ENCODE results near the gene NOP9. TPM values are rescaled to one million over a fixed set of nuclear protein-coding genes. Genes with fewer than 3 reads are reported as not detected.
"Not testable (repeated sequence)": the region's sequence is repeated elsewhere in the genome, so short reads cannot be mapped to it uniquely, and the experiment has no call there.

The NOP9 gene
- total RNA-seq, 1 donor from 2014 or later, result 23.7 TPM

DNA sequence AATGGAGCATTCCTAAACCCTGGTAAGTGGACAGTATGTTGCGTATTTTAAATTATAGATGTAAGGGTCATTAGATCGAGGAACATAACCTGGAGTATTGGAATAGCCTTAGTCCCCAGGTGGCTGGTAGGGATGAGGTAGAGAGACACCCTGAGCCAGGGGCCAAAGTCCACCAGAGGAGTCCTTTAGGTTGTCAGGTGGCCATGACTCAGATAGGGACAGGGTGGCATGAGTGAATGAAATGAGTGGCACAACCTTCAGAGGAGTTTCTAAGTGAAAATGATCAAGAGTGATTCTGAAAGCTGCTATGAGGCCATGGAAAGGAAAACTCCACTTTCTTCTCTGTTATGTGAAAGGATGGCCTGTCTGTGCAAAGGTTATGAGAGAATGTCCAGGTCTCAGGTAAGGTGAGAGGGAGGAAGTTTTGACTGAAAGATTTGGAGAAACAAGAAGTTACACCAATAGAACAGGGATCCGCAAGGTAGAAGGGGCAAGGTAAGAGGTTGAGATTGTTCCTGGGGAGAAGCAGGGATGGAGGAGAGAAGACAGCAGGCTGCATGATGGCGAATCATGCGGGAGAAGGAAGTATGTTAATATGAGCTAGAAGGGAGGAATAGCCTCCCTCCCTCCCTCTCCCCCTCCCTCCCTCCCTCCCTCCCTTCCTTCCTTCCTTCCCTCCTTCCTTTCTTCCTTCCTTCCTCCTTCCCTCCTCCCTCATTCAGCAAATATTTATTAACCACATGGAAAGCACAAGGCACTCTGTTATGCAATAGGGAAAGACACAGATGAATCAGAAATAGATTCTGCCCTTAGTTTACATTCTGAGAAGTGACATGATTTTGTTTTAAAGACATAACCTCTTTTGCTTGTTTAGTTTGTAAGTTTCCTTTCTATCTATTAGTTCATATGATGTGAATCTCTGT lies 54.2 kb downstream of the NOP9 start:
- no peak for DNase-seq

DNA sequence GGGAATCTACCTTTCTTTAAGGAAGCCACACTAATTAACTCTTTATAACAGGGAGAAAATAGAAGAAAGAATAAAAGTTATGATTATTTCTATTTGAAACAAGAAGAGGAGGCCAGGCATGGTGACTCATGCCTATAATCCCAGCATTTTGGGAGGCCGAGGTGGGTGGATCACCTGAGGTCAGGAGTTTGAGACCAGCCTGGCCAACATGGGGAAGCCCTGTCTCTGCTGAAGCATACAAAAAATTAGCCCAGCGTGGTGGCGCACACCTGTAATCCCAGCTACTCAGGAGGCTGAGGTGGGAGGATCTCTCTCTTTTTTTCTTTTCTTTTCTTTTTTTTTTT lies 54.8 kb downstream of the NOP9 start:
- not testable (repeated sequence) for DNase-seq

DNA sequence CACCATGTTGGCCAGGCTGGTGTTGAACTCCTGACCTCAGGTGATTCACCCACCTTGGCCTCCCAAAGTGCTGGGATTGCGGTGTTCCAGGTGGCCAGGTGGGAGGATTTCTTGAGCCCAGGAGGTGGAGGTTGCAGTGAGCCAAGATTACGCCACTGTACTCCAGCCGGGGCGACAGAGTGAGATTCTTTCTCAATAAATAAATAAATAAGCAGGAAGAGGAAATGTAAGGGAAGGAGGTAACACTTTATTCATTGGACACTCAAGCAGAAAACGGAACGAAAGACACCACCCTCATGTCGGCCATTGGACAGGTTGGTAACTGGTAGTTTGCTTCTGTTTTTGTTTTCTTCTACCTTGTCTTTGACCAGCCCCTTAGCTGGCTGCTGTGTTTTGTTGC lies 55.4 kb downstream of the NOP9 start:
- no peak for DNase-seq

- DNase-seq, result no peak
These were observed 56.6 kb downstream of the NOP9 start for GRCh38 chr14:24356208-24356607.

Small RNA genes within 50 kb of the gene (small RNA-seq; reads per million reads assigned to genes)
- gene RF00026, result not detected

Other genes starting within 250 kb of the NOP9 start
- gene CARMIL3, start 247.8 kb upstream of the NOP9 start, total RNA-seq, result 24.2 TPM
- gene CPNE6, start 228.3 kb upstream of the NOP9 start, total RNA-seq, result 10.8 TPM
- 1.1 TPM for gene PCK2, start 205.5 kb upstream of the NOP9 start, total RNA-seq
- 60.0 TPM for gene DCAF11, start 185.1 kb upstream of the NOP9 start, total RNA-seq
- 0.94 TPM for gene NRL, start 184.9 kb upstream of the NOP9 start, total RNA-seq
- not detected for gene FITM1, start 169.2 kb upstream of the NOP9 start, total RNA-seq
- gene PSME1, start 163.7 kb upstream of the NOP9 start, total RNA-seq, result 24.5 TPM
- 9.5 TPM for gene EMC9, start 158.3 kb upstream of the NOP9 start, total RNA-seq
- 26.0 TPM for gene PSME2, start 153.2 kb upstream of the NOP9 start, total RNA-seq
- gene RNF31, start 152.4 kb upstream of the NOP9 start, total RNA-seq, result 20.4 TPM
- gene IRF9, start 138.6 kb upstream of the NOP9 start, total RNA-seq, result 20.7 TPM
- 20.4 TPM for gene REC8, start 127.8 kb upstream of the NOP9 start, total RNA-seq
- gene IPO4, start 111.0 kb upstream of the NOP9 start, total RNA-seq, result 11.7 TPM
- gene TM9SF1, start 104.4 kb upstream of the NOP9 start, total RNA-seq, result 20.6 TPM
- gene TSSK4, start 94.2 kb upstream of the NOP9 start, total RNA-seq, result not detected
- gene CHMP4A, start 86.4 kb upstream of the NOP9 start, total RNA-seq, result 41.5 TPM
- 15.6 TPM for gene MDP1, start 83.8 kb upstream of the NOP9 start, total RNA-seq
- 51.3 TPM for gene NEDD8, start 67.5 kb upstream of the NOP9 start, total RNA-seq
- 38.8 TPM for gene GMPR2, start 66.9 kb upstream of the NOP9 start, total RNA-seq
- gene TINF2, start 57.2 kb upstream of the NOP9 start, total RNA-seq, result 45.1 TPM
- gene TGM1, start 36.7 kb upstream of the NOP9 start, total RNA-seq, result 0.94 TPM
- 19.5 TPM for gene RABGGTA, start 28.3 kb upstream of the NOP9 start, total RNA-seq
- 4.1 TPM for gene DHRS1, start 70 bp upstream of the NOP9 start, total RNA-seq
- 3.4 TPM for gene CIDEB, start 8.1 kb downstream of the NOP9 start, total RNA-seq
- 1.4 TPM for gene LTB4R2, start 10.3 kb downstream of the NOP9 start, total RNA-seq
- gene LTB4R, start 11.7 kb downstream of the NOP9 start, total RNA-seq, result 1.6 TPM
- 1.4 TPM for gene ADCY4, start 35.2 kb downstream of the NOP9 start, total RNA-seq
- 0.47 TPM for gene RIPK3, start 40.1 kb downstream of the NOP9 start, total RNA-seq
- 5.1 TPM for gene NFATC4, start 68.3 kb downstream of the NOP9 start, total RNA-seq
- gene NYNRIN, start 99.2 kb downstream of the NOP9 start, total RNA-seq, result 15.0 TPM
- 0.47 TPM for gene CBLN3, start 129.8 kb downstream of the NOP9 start, total RNA-seq
- gene KHNYN, start 130.1 kb downstream of the NOP9 start, total RNA-seq, result 16.7 TPM
- 17.0 TPM for gene SDR39U1, start 142.9 kb downstream of the NOP9 start, total RNA-seq
- not detected for gene CMA1, start 208.4 kb downstream of the NOP9 start, total RNA-seq